ENCODE measurements around the gene USO1.
A peak's percentile ranks its signal among the peaks of the same experiment; 100 is the strongest.
"Not testable (repeated sequence)": the region's sequence is repeated elsewhere in the genome, so short reads cannot be mapped to it uniquely, and the experiment has no call there.

Gene USO1

DNA sequence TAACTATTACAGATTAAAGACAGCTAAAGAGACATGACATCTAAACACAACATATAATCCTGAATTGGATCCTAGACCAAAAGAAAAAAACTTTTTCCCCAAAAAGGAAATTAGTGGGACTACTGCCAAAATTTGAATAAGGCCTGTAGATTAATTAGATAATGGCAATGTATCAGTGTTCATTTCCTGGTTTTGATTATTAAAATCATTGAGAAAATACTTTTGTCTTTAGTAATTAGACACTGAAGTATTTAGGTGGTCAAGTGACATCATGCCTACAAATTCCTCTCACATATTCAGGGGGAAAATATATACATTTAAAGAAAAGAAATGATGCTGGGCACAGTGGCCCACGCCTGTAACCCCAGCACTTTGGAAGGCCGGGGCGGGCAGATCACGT, 10.4 kb upstream of the USO1 start:
- no peak for DNase-seq

- no peak for DNase-seq
Measured at GRCh38 chr4:75714704-75715103, 9.7 kb upstream of the USO1 start.

DNA sequence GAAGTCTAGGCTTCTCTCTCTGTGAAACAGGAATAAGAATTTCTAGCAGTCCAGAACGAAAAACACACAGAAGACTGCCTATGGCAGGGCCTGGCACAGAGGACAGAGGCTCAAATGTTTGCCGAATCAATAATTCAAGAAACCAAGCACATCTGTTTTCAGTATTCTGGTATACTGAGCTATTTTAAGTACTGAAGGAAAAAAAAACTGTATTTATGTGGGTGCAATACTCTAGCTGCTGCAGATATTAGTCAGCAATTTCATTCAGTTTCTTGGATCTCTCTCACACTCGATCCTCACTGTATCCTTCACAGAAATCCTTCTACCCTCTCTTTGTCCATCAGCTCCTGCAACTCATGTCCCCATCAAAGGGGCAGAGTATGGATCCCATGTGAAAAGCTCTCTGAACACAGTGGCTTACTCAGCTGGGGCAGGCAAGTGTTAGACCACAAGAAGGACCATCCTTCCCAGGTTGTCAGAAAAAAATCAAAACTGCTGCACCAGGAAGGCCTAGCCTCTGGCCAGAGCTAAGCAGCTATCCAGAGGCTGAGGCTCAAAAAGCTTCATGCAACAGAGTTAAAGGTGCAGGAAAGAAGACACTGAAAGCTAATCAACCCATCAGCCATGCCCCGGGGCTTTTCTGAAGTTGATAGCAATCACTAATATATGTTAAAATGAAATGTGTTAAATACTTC, 9.1 kb upstream of the USO1 start:
- no peak for DNase-seq

- not testable (repeated sequence) for DNase-seq
Measured at GRCh38 chr4:75716054-75716453, 8.3 kb upstream of the USO1 start.

DNA sequence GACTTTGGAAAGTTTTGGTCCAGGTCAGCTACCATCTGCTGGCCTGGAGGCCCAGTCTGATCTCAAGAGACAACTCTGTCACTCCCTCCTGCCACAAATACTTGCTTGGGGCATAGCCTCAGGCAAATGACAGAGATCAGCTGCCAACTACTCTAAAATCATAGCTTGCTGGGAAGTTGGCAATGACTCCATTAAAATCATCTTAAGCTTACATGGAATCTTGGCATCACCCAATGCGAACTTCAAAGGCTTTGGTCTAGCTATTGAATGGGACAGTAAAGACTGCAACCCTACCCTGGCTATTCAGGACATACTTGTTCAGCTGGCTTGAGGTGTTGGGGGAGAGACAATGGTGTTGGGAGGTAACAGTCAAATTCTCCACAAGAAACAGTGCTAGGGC, 7.0 kb upstream of the USO1 start:
- DNase-seq: no peak

DNA sequence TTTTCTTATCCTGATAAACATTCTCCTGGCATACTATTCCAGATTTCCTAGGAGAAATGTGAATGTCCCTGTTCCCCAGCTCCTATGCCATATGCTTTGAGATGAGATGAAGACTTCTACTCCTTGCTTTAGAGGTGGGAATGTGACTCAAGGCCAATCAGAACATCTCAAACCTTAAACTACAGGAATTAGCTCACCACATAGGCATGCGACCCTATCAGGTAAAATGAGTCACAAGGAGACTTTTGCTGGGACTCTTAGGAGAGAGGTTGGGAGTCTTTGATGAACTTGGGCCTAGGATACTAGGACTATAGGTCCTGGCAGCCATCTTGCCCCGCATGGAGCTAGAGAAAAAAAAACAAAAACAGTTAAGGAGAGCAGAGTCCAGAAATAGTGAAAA, 5.8 kb upstream of the USO1 start:
- DNase-seq: no peak

DNA sequence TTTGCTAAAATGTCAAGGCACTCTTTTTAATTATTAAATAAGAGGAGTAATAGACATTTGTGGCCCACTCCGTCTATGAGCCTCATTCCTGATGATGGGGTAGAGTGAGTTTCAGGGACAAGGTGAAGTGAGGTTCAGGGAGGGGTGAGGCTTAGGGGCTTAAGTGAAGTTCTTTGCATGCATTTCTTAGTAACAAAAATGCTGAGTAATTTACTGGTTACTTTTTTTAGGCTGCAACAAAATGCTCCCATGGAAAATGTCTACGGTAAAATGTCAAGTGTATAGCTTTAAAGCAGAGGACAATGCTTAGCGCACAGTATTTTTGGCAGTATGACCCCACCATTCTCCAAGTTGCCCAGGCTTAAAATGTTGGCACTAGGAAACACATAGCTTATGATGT, 2.0 kb upstream of the USO1 start:
- no peak for DNase-seq

DNA sequence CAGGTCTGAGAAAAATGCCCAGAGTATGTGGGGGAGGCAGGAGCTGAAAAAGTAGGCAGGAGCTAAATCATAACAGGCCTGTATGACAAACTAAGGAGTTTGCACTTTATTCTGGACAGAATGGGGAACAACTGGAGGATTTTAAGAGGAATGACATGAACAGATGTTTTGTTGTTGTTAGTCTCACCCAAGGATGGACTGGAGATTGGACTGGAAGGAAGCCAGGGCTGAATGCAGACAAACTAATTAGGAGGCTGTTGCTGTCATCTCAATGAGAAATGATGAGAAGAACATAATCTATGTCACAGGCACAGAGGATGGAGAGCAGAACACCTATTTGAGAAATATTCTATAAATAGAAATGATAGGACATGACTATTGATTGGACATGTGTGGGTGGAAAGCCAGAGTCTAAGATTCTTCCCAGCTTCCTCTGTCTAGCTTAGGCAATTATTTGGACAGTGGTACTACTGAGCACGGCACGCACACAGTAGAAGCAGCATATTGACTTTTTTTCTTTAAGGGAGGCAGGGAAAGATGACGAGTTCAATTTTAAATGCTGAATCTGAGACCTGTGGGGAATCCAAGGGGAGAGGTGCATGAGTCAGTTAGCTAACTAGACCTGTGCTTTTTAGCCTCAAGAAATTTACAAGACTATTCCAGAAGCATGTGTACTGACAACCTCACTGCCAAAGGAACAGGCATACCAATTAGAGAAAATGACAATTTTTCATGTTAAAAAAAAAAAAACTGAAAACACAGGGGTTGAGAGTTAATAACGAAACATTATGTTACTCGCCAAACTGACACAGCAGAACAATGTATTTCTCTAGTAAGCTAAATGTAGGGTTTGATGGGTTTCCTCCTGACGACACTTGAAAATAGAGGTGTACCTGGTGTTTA, 963 bp upstream of the USO1 start:
- DNase-seq: no peak

- DNase-seq: peak; percentile 15
Measured at GRCh38 chr4:75724867-75725724, 719 bp downstream of the USO1 start.

DNA sequence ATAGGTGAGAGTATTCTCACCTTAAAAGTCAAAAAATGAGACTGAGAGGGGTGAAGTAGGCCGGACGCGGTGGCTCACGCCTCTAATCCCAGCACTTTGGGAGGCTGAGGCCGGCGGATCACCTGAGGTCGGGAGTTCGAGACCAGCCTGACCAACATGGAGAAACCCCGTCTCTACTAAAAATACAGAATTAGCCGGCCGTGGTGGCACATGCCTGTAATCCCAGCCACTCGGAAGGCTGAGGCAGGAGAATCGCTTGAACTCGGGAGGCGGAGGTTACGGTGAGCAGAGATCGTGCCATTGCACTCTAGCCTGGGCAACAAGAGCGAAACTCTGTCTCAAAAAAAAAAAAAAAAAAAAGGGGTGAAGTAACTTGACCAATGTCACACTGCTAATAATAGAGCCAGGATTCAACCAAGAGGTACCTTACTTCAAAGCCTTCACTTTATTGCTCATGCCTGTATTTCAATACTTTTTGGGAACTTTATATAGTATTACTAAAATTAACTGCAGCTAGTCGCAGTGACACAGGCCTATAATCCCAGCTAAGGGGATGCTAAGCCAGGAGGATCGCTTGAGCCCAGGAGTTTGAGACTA, 1.7 kb downstream of the USO1 start:
- not testable (repeated sequence) for DNase-seq

DNA sequence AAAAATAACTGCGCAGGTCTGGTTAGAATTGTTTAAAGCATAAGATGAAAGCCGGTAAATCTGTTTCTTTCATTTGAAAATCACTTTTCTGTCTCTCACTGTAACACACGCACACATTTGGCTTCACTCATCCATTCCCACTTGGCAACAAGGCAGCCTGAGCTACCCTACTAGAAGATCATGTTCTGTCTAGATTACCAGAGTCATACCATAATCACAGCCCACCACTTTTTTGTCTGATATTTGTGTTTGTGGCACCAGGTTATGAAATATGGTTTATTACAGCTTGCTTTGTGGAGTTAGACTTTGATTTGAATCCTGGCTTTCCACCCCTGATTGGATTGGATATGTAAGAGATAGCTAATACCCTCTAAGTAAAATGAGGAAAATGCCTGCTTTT, 2.2 kb downstream of the USO1 start:
- no peak for DNase-seq

DNA sequence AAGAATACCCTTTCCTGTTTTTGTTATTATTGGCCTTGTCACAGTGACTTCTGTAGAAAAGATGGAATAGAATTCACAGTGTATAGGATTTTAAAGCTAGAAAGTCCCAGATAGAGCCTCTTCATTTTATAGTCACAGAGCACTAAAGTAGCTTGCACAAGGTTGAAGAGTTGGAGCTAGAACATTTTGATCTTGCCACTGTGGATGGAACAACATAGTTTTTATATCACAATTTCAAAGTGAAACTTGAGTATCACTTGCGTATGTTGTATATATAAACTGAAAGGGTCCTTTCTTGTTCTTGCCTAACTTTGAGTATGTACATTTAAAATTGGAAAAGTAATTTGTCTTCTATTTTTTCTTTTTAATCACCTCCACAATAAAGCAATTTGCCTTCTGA, 2.7 kb downstream of the USO1 start:
- DNase-seq: no peak

DNA sequence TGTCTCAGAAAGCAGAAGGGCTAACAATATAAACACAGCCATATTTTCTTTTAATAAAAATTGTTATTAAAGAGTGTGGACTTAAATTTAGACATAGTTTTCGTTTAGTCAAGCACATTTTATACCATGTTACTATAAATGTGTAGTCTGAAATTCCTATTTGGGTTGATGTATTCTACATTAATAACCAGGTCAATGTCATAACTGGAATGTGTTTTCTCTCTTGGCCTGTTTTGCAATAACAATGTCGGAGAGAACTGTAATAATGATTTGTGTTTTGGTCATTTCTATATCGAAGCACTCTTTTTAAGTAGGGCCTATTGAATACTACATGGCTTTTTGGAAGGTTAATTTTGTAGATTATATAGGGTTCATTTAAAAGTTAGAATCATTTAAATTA, 5.5 kb downstream of the USO1 start:
- DNase-seq: no peak

DNA sequence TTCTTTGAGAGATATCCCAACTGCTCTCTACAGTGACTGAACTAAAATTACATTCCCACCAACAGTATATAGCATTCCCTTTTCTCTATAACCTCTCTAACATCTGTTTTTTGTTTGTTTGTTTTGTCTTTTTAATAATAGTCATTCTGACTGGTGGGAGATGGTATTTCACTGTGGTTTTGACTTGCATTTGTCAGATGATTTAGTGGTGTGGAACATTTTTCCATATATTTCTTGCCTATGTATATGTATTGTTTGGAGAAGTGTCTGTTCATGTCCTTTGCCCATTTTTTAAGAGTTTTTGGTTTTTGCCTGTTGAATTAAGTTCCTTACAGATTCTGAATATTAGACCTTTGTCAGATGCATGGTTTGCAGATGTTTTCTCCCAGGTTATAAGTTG, 9.0 kb downstream of the USO1 start:
- DNase-seq: no peak

GRCh38 chr4:75735525-75735924, 11.1 kb downstream of the USO1 start:
- DNase-seq: no peak

DNA sequence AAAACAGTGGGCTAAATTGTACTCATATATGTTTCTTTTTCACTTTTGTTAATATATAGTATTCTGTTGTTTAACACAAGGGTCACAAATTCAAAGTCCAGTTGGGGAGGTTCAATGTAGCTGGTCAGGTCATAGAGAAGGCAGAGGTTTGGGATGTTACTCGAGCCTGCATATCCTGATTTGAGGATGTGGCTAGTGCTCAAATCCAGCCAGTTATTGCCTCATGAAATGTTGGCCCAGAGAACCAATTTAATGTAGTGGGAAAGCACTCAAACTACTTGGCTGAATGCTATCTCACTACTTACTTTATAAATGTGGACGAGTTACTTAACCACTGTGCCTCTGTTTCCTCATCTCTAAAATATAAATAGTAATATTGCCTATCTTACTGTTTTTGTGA, 12.5 kb downstream of the USO1 start:
- no peak for DNase-seq

- DNase-seq: no peak
Measured at GRCh38 chr4:75737398-75737797, 13.0 kb downstream of the USO1 start.

GRCh38 chr4:75741027-75741426, 16.6 kb downstream of the USO1 start:
- no peak for DNase-seq

DNA sequence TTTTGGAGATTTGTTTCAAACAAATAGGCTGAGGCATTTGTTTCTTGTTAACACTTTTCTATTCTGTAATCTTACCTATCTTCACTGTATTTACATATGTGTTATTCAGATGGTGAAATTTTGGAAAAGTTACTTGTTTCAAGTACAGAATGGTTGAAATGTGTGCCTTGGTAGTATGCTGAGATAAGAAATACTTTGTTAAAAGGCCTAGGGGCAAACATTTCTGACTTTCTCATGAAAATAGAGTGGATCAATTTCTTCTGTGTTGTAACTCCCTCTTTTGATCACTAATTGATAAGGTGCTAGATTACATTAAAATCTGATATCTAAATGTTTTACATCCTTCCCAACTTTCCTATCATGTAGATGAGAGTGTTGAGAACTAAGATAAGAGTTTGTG, 18.1 kb downstream of the USO1 start:
- no peak for DNase-seq

- DNase-seq: no peak
Measured at GRCh38 chr4:75745161-75745560, 20.8 kb downstream of the USO1 start.

DNA sequence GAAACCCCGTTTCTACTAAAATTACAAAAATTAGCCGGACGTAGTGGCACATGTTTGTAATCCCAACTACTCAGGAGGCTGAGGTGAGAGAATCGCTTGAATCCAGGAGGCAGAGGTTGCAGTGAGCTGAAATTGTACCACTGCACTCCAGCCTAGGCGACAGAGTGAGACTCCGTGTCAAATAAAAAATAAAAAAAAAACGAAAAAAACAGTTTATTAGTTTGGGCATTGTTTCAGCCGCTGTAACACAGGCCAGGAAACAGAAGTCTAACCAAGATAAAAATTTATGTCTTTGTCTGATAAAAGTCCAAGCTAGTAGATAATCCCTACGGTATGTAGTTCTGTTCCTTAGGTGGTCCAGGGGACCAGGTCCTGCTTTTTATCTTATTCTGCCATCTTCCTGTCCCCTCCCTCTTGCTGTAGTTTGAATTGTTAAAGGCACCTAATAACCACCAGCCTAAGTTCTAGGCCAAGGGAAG, 21.4 kb downstream of the USO1 start:
- DNase-seq: no peak

- DNase-seq: no peak
Measured at GRCh38 chr4:75752637-75753036, 28.3 kb downstream of the USO1 start.

DNA sequence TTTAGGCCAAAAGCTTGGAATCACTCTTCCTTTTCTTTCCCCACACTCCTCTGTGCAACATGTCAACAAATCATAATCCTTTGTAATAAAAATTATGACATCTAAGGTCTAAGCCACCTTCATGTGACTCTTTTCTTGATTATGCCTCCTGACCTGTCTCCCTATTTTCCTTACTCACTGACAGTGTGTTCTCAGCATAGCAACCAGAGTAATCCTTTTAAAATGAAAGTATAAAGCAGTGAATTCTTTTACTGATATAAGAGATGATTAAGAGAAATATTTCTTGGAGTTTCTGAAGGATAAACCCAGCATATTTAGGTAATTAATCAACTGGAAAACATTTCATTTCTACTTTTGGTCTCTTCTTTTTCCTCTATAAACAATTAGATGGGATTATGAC, 44.7 kb downstream of the USO1 start:
- DNase-seq: no peak

All from NCI-H2029 treated with DMSO at 0.1 percent for 48 hours (cell line).